K562 (cell line): ENCODE data around the gene PDE11A. TPM values are rescaled to one million over a fixed set of nuclear protein-coding genes. Genes with fewer than 3 reads are reported as not detected.

ENCODE experiments used
- ATAC-seq: fragments of 200-7000 bp; cut with Tn5 transposase; 3 replicates; pipeline ENCODE4 v1.9.1; 2020; ENCODE audit warnings: moderate library complexity
- BruUV-seq: library from RNA; stranded (reverse); fragments of 400-500 nt; replicated peaks from 2 replicates; lab custom pipeline; 2021; lab: Mats Ljungman, UMichigan
- CTCF ChIA-PET: fragments of 300-600 bp; formaldehyde crosslinking; extraction: SDS; loops from one replicate; lab custom pipeline; 2021; ENCODE audit warnings: low intra/inter-chr PET ratio; lab: Yijun Ruan, JAX
- POLR2A ChIA-PET: fragments of 300-600, 350-650 bp; sonication (Branson Sonifier 250); formaldehyde crosslinking; extraction: SDS; loops from one replicate; lab custom pipeline; 2021; ENCODE audit warnings: antibody characterized with exemption, inconsistent platforms; lab: Yijun Ruan, JAX
- DNase-seq, 4 experiments: peaks; one replicate each; pipeline versions ENCODE4 v3.0.0 to v3.0.0-alpha.2; 2011 to 2018; ENCODE audit warnings: low spot score in 3 of 4, mixed read lengths in 3 of 4; ENCODE audit errors: extremely low read depth in 1 of 4
- FAIRE-seq: peaks from 2 replicates; lab custom pipeline; 2011; peaks lifted over from hg19 to GRCh38; lab: Jason Lieb, UNC
- H2AFZ ChIP-seq: 2 replicates; pipeline ENCODE4 v1.6.0; 2011; ENCODE audit warnings: low read depth, low read length, control low read depth, inconsistent platforms
- H3K27ac ChIP-seq: fragments of 200-600 bp; 3 replicates; pipeline ENCODE4 v1.8.0; 2011; ENCODE audit warnings: low read depth, mild to moderate bottlenecking, control low read depth, inconsistent platforms, low read length, moderate library complexity, mixed read lengths; ENCODE audit errors: extremely low read depth
- H3K27me3 ChIP-seq, 2 experiments: fragments of 300-600 bp in 1 of 2; 2 replicates in 1 of 2; 3 replicates in 1 of 2; pipeline versions ENCODE4 v1.6.0 to v1.8.0; 2011; ENCODE audit warnings: inconsistent platforms in 2 of 2, low read length in 2 of 2, mild to moderate bottlenecking in 1 of 2, mixed read lengths in 1 of 2, moderate library complexity in 1 of 2; ENCODE audit not compliant: control insufficient read depth in 2 of 2, insufficient read depth in 2 of 2
- H3K36me3 ChIP-seq: fragments of 300-600 bp; 3 replicates; pipeline ENCODE4 v1.8.0; 2011; ENCODE audit warnings: mild to moderate bottlenecking, low read length, inconsistent platforms; ENCODE audit not compliant: control insufficient read depth, insufficient read depth
- H3K4me1 ChIP-seq, 2 experiments: fragments of 200-600 bp in 1 of 2; replicated peaks in 1 of 2; 2 replicates in 1 of 2; 3 replicates in 1 of 2; pipeline versions ENCODE4 v1.5.1 to v1.8.0; 2011; ENCODE audit warnings: inconsistent platforms in 2 of 2, low read length in 2 of 2, mild to moderate bottlenecking in 1 of 2, mixed read lengths in 1 of 2, moderate library complexity in 1 of 2; ENCODE audit not compliant: control insufficient read depth in 2 of 2, insufficient read depth in 2 of 2
- H3K4me2 ChIP-seq: 2 replicates; pipeline ENCODE4 v1.6.1; 2011; ENCODE audit warnings: low read length, control low read depth, inconsistent platforms, mixed read lengths; ENCODE audit not compliant: insufficient read depth
- H3K4me3 ChIP-seq: fragments of 200-600 bp; sonication (generic), shearing (Covaris generic); 2 replicates; pipeline ENCODE4 v1.5.1; 2016; ENCODE audit warnings: control low read depth, inconsistent platforms
- H3K79me2 ChIP-seq: fragments of 200-600 bp; 3 replicates; pipeline ENCODE4 v1.8.0; 2011; ENCODE audit warnings: low read length, inconsistent platforms; ENCODE audit not compliant: control insufficient read depth, insufficient read depth
- H3K9ac ChIP-seq, 2 experiments: 2 replicates each; pipeline versions ENCODE4 v1.6.0 to v1.6.1; 2011; ENCODE audit warnings: low read depth in 2 of 2, low read length in 2 of 2, control low read depth in 1 of 2, inconsistent platforms in 1 of 2, mild to moderate bottlenecking in 1 of 2, mixed read lengths in 1 of 2; ENCODE audit not compliant: insufficient read depth in 1 of 2
- H3K9me1 ChIP-seq: one replicate; pipeline ENCODE4 v1.6.0; 2011; ENCODE audit warnings: inconsistent platforms, mild to moderate bottlenecking, low read length, moderate library complexity; ENCODE audit not compliant: control insufficient read depth, insufficient read depth
- H3K9me3 ChIP-seq: replicated peaks from 2 replicates; pipeline ENCODE4 v1.5.1; 2011; ENCODE audit warnings: low read depth, low read length, inconsistent platforms; ENCODE audit not compliant: control insufficient read depth, insufficient read depth
- H4K20me1 ChIP-seq: replicated peaks from 2 replicates; pipeline ENCODE4 v1.6.1; 2011; ENCODE audit warnings: low read length, inconsistent platforms, mixed read lengths; ENCODE audit not compliant: control insufficient read depth, insufficient read depth
- BCOR ChIP-seq: fragments of 450-650 bp; IDR thresholded peaks from 2 replicates; pipeline ENCODE4 v1.6.1; 2016
- BRD9 ChIP-seq: fragments of 450-650 bp; IDR thresholded peaks from 2 replicates; pipeline ENCODE4 v1.6.1; 2018; ENCODE audit warnings: low read depth; ENCODE audit not compliant: partially characterized antibody
- C11orf30 ChIP-seq: fragments of 450-650 bp; IDR thresholded peaks from 2 replicates; pipeline ENCODE4 v1.6.1; 2016; ENCODE audit warnings: low read depth, mild to moderate bottlenecking
- ELK1 ChIP-seq: sonication (generic); formaldehyde crosslinking; IDR thresholded peaks from 2 replicates; pipeline ENCODE4 v1.8.1; 2022; ENCODE audit warnings: missing genetic modification reagents
- POLR2A ChIP-seq: fragments of 450-650 bp; conservative IDR thresholded peaks from 2 replicates; pipeline ENCODE4 v1.6.1; 2016
- RBM15 ChIP-seq: fragments of 200-400 bp; formaldehyde crosslinking; IDR thresholded peaks from 2 replicates; pipeline ENCODE4 v1.6.1; 2018; ENCODE audit warnings: mild to moderate bottlenecking, low read length, moderate library complexity; ENCODE audit not compliant: insufficient read depth
- SMARCB1 ChIP-seq: IDR thresholded peaks from 2 replicates; pipeline ENCODE4 v1.6.1; 2011; ENCODE audit warnings: improper control_type of control experiment, low read depth; ENCODE audit not compliant: insufficient read length
- SP1 ChIP-seq: sonication (generic); formaldehyde crosslinking; IDR thresholded peaks from 2 replicates; pipeline ENCODE4 v1.8.1; 2022; ENCODE audit warnings: mild to moderate bottlenecking, missing genetic modification reagents
- SREBF1 ChIP-seq: fragments of 150-350 bp; IDR thresholded peaks from 2 replicates; pipeline ENCODE4 v1.6.1; 2014; ENCODE audit warnings: antibody characterized with exemption, low read depth, low read length, borderline replicate concordance
- ZNF778 ChIP-seq: fragments of 450-650 bp; formaldehyde crosslinking; IDR thresholded peaks from 2 replicates; pipeline ENCODE4 v1.4.0; 2020; ENCODE audit warnings: mild to moderate bottlenecking, moderate library complexity
- WGBS: fragments of 100-300 bp; shearing (Covaris generic); methylation state at CpG from one replicate; pipeline ENCODE4 v1.1.6; 2016; ENCODE audit warnings: low coverage, mixed read lengths; ENCODE audit not compliant: insufficient coverage; ENCODE audit errors: missing lambda C conversion rate; 5-methylcytosine and 5-hydroxymethylcytosine counted together
- in situ Hi-C: fragments of 300-500 bp; cut with MboI; formaldehyde crosslinking; loops from 4 replicates; pipeline ENCODE4 v1.15.0; 2018; ENCODE audit warnings: inconsistent platforms, mixed read lengths
- intact Hi-C: fragments of 100-400 bp; cut with micrococcal nuclease; formaldehyde crosslinking; loops from 2 replicates; pipeline ENCODE4 v1.14.2; 2022
- polyA plus RNA-seq, 8 experiments: library from polyadenylated mRNA; depleted of rRNA in 4 of 8; stranded (reverse) in 5 of 8; unstranded in 3 of 8; fragments of >200 nt; fragmentation: Nextera tagmentation in 2 of 8; fragmentation: Illumina TruSeq in 1 of 8; extraction: Ambion mirVana in 2 of 8; extraction: Trizol in 1 of 8; gene quantifications; 2 replicates each; pipeline versions ENCODE4 v1.2.1 to v1.2.3, GENCODE V29; 2011 to 2014; ENCODE audit warnings: inconsistent platforms in 1 of 8, missing spikeins in 1 of 8
- total RNA-seq, 7 experiments: library from RNA; depleted of rRNA in 6 of 7; stranded (reverse); fragments of >200 nt in 6 of 7; fragmentation: Illumina TruSeq in 2 of 7; extraction: Trizol in 2 of 7; gene quantifications; 2 replicates each; pipeline versions ENCODE4 v1.2.1 to v1.2.3, GENCODE V29; 2011 to 2021; ENCODE audit warnings: low replicate concordance in 1 of 7

PDE11A gene
- total and polyA plus RNA-seq, 9 of the 15 experiments (the other 6 are each of a cell fraction or from before 2014, with no cell fraction given), result 3.2 to 22.1 (median 5.7) TPM

GRCh38 chr2:178066324-178066723 is 6.3 kb downstream of the PDE11A start:
- ATAC-seq, result no peak
- Histone ChIP-seq H3K9me3 (no peaks in the 10 kb centered on the region), H3K9me1 (no peaks in the 10 kb centered on the region), H3K4me3 (no peak overlapping the region), H3K4me2 (no peak overlapping the region), H3K4me1 (peaks cover 3 to 20% of the 10 kb centered on the region in 2 experiments; a peak in 3 of 5 replicates), H3K27me3 (no peaks in the 10 kb centered on the region), H3K36me3 (no peaks in the 10 kb centered on the region), H3K27ac (no peak overlapping the region), H3K9ac (no peak overlapping the region; a peak in 1 of 4 replicates), H4K20me1 (no peaks in the 10 kb centered on the region), H2AFZ (no peak overlapping the region), H3K79me2 (no peaks in the 10 kb centered on the region)
- ChIA-PET POLR2A (interaction anchor here (0.6 kb wide), 1 partner anchor 357 kb away, joined by 3 read pairs; no protein-coding TSS in a partner anchor), CTCF (no interaction called here)
- FAIRE-seq, result no peak
- no peak for DNase-seq
- BruUV-seq, result no TSS peak
- 57% methylated on average over 3 of the region's 3 CpGs for WGBS
- TF ChIP-seq BCOR, result no peak
- TF ChIP-seq ELK1, result no peak
- no peak for TF ChIP-seq ZNF778 (CRISPR knock-in tag)
- no peak for TF ChIP-seq RBM15
- no peak for TF ChIP-seq SP1 (CRISPR knock-in tag)
- TF ChIP-seq POLR2A, result no peak
- no peak for TF ChIP-seq SREBF1
- no peak for TF ChIP-seq BRD9
- TF ChIP-seq SMARCB1, result no peak
- no peak for TF ChIP-seq C11orf30
- intact Hi-C loops, result no loop called here
- in situ Hi-C loops, result no loop called here
